WTC11 (cell line): ENCODE data around the gene ZNF660.
"Not testable (repeated sequence)": the region's sequence is repeated elsewhere in the genome, so short reads cannot be mapped to it uniquely, and the experiment has no call there.

ENCODE experiments used
- ARID4B ChIP-seq: sonication (generic); formaldehyde crosslinking; IDR thresholded peaks from 2 replicates; pipeline ENCODE4 v1.8.0; 2023; ENCODE audit warnings: missing genetic modification reagents, mild to moderate bottlenecking, borderline replicate concordance
- ATF3 ChIP-seq: sonication (generic); formaldehyde crosslinking; conservative IDR thresholded peaks from 2 replicates; pipeline ENCODE4 v1.8.1; 2022; ENCODE audit warnings: mild to moderate bottlenecking, missing genetic modification reagents
- CREM ChIP-seq: sonication (generic); formaldehyde crosslinking; IDR thresholded peaks from 2 replicates; pipeline ENCODE4 v1.8.1; 2022; ENCODE audit warnings: mild to moderate bottlenecking, missing genetic modification reagents, moderate library complexity
- CTCF ChIP-seq: fragments of 200-600 bp; IDR thresholded peaks from 2 replicates; pipeline ENCODE4 v1.8.0; 2022; ENCODE audit warnings: antibody characterized with exemption
- FOXK1 ChIP-seq: sonication (generic); formaldehyde crosslinking; IDR thresholded peaks from 2 replicates; pipeline ENCODE4 v1.8.0; 2022; ENCODE audit warnings: mild to moderate bottlenecking, moderate library complexity, missing genetic modification reagents
- GTF2I ChIP-seq: fragments of 250-450 bp; sonication (Bioruptor Pico); conservative IDR thresholded peaks from 2 replicates; pipeline ENCODE4 v1.4.0; 2021; ENCODE audit warnings: mild to moderate bottlenecking
- JUN ChIP-seq: sonication (generic); formaldehyde crosslinking; IDR thresholded peaks from 2 replicates; pipeline ENCODE4 v1.8.0; 2023; ENCODE audit warnings: mild to moderate bottlenecking, missing genetic modification reagents
- NR2C2 ChIP-seq: sonication (generic); formaldehyde crosslinking; IDR thresholded peaks from 2 replicates; pipeline ENCODE4 v1.8.0; 2022; ENCODE audit warnings: mild to moderate bottlenecking, missing genetic modification reagents
- USF2 ChIP-seq: sonication (generic); formaldehyde crosslinking; IDR thresholded peaks from 2 replicates; pipeline ENCODE4 v1.8.1; 2023; ENCODE audit warnings: mild to moderate bottlenecking, missing genetic modification reagents, moderate library complexity
- ZNF263 ChIP-seq: sonication (generic); formaldehyde crosslinking; IDR thresholded peaks from 2 replicates; pipeline ENCODE4 v1.8.1; 2022; ENCODE audit warnings: low read depth, mild to moderate bottlenecking, moderate library complexity, missing genetic modification reagents
- ZNF671 ChIP-seq: fragments of 250-450 bp; sonication (Bioruptor Pico); IDR thresholded peaks from 2 replicates; pipeline ENCODE4 v1.8.0; 2021; ENCODE audit warnings: mild to moderate bottlenecking
- TF ChIP-seq, protein P1 (sequence below): sonication (generic); formaldehyde crosslinking; IDR thresholded peaks from 2 replicates; pipeline ENCODE4 v1.8.0; 2022; ENCODE audit warnings: mild to moderate bottlenecking, missing genetic modification reagents
- TF ChIP-seq, protein P2 (sequence below): fragments of 250-450 bp; sonication (Bioruptor Pico); IDR thresholded peaks from 2 replicates; pipeline ENCODE4 v1.9.0; 2021; ENCODE audit warnings: mild to moderate bottlenecking
- TF ChIP-seq, protein P3 (sequence below): fragments of 250-450 bp; sonication (Bioruptor Pico); IDR thresholded peaks from 2 replicates; pipeline ENCODE4 v1.9.0; 2021; ENCODE audit warnings: moderate library complexity, mild to moderate bottlenecking, inconsistent platforms, borderline replicate concordance

DNA sequence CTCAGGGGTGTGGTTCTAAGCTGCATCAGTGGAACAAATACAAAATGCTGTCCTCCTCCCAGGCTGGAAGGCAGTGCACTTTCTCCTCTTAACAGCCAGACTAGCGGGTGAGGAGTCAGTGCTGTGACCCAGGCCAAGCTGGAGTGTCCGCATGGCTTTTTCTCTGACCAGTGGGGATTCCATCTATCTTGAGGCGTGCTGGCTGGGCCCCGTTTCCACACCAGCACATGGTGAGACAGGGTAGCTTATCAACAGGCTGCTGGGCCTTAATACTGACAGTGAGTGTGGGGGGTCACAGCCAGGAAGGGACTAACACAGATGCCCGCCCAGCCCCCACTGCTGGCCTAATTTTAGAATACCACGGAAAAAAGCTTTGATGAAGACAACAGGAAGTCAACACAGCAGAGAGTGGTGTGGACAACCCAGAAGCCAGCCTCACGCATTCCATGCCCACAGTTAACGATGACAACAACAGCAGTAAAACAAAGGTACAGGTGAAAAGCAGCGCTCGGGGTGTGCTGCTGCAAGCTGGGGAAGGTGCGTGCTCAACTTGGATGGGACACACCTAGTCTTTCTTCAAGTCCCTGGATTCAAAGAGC is 7.3 kb upstream of the ZNF660 start:
- TF ChIP-seq CTCF; USF2 (CRISPR knock-in tag); NR2C2; ARID4B (CRISPR knock-in tag); FOXK1 (CRISPR knock-in tag); GTF2I; JUN; ZNF671 (CRISPR knock-in tag); ZNF263 (CRISPR knock-in tag); ATF3 (CRISPR knock-in tag); CREM (CRISPR knock-in tag): not testable (repeated sequence)
- TF ChIP-seq, protein P1, sequence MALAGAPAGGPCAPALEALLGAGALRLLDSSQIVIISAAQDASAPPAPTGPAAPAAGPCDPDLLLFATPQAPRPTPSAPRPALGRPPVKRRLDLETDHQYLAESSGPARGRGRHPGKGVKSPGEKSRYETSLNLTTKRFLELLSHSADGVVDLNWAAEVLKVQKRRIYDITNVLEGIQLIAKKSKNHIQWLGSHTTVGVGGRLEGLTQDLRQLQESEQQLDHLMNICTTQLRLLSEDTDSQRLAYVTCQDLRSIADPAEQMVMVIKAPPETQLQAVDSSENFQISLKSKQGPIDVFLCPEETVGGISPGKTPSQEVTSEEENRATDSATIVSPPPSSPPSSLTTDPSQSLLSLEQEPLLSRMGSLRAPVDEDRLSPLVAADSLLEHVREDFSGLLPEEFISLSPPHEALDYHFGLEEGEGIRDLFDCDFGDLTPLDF (CRISPR knock-in tag) = not testable (repeated sequence)
- TF ChIP-seq, protein P2, sequence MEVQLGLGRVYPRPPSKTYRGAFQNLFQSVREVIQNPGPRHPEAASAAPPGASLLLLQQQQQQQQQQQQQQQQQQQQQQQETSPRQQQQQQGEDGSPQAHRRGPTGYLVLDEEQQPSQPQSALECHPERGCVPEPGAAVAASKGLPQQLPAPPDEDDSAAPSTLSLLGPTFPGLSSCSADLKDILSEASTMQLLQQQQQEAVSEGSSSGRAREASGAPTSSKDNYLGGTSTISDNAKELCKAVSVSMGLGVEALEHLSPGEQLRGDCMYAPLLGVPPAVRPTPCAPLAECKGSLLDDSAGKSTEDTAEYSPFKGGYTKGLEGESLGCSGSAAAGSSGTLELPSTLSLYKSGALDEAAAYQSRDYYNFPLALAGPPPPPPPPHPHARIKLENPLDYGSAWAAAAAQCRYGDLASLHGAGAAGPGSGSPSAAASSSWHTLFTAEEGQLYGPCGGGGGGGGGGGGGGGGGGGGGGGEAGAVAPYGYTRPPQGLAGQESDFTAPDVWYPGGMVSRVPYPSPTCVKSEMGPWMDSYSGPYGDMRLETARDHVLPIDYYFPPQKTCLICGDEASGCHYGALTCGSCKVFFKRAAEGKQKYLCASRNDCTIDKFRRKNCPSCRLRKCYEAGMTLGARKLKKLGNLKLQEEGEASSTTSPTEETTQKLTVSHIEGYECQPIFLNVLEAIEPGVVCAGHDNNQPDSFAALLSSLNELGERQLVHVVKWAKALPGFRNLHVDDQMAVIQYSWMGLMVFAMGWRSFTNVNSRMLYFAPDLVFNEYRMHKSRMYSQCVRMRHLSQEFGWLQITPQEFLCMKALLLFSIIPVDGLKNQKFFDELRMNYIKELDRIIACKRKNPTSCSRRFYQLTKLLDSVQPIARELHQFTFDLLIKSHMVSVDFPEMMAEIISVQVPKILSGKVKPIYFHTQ (CRISPR knock-in tag) = not testable (repeated sequence)
- TF ChIP-seq, protein P3, sequence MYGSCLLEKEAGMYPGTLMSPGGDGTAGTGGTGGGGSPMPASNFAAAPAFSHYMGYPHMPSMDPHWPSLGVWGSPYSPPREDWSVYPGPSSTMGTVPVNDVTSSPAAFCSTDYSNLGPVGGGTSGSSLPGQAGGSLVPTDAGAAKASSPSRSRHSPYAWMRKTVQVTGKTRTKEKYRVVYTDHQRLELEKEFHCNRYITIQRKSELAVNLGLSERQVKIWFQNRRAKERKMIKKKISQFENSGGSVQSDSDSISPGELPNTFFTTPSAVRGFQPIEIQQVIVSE (CRISPR knock-in tag) = not testable (repeated sequence)
